ENCODE data around the gene RASGRF2.

GRCh38 chr5:81225463-81225862 lies 265.3 kb downstream of the RASGRF2 start:
- TF ChIP-seq EP300 (IDR thresholded peaks at IDR 0.05; ENCODE audit: borderline replicate concordance) (no peak), TCF12 (IDR thresholded peaks at IDR 0.05; ENCODE audit: low read depth) (no peak), CEBPB (IDR thresholded peaks at IDR 0.05) (no peak), TAF1 (IDR thresholded peaks at IDR 0.05; ENCODE audit: low read depth) (no peak), RAD21 (IDR thresholded peaks at IDR 0.05; ENCODE audit: low read depth) (no peak), MAX (IDR thresholded peaks at IDR 0.05) (no peak), YY1 (IDR thresholded peaks at IDR 0.05; ENCODE audit: low read depth) (no peak), NFIC (IDR thresholded peaks at IDR 0.05) (no peak), TEAD4 (IDR thresholded peaks at IDR 0.05) (no peak), CREB1 (IDR thresholded peaks at IDR 0.05; ENCODE audit: low read depth) (no peak)
- TF ChIP-seq, protein P1, sequence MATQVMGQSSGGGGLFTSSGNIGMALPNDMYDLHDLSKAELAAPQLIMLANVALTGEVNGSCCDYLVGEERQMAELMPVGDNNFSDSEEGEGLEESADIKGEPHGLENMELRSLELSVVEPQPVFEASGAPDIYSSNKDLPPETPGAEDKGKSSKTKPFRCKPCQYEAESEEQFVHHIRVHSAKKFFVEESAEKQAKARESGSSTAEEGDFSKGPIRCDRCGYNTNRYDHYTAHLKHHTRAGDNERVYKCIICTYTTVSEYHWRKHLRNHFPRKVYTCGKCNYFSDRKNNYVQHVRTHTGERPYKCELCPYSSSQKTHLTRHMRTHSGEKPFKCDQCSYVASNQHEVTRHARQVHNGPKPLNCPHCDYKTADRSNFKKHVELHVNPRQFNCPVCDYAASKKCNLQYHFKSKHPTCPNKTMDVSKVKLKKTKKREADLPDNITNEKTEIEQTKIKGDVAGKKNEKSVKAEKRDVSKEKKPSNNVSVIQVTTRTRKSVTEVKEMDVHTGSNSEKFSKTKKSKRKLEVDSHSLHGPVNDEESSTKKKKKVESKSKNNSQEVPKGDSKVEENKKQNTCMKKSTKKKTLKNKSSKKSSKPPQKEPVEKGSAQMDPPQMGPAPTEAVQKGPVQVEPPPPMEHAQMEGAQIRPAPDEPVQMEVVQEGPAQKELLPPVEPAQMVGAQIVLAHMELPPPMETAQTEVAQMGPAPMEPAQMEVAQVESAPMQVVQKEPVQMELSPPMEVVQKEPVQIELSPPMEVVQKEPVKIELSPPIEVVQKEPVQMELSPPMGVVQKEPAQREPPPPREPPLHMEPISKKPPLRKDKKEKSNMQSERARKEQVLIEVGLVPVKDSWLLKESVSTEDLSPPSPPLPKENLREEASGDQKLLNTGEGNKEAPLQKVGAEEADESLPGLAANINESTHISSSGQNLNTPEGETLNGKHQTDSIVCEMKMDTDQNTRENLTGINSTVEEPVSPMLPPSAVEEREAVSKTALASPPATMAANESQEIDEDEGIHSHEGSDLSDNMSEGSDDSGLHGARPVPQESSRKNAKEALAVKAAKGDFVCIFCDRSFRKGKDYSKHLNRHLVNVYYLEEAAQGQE (IDR thresholded peaks at IDR 0.05; ENCODE audit: low read depth) = no peak

Measured in Ishikawa (cell line).